Inflammatory macrophage treated with lipopolysaccharide for 4 hours (primary cell): ENCODE measurements around the gene BLOC1S1.
"Not testable (repeated sequence)": the region's sequence is repeated elsewhere in the genome, so short reads cannot be mapped to it uniquely, and the experiment has no call there.

Source experiments
- DNase-seq: peaks from one replicate; pipeline ENCODE4 v3.0.0-alpha.2; 2020

Gene BLOC1S1

GRCh38 chr12:55746174-55746912 is 30.5 kb downstream of the BLOC1S1 start:
- no peak for DNase-seq

GRCh38 chr12:55746913-55747231 is 31.0 kb downstream of the BLOC1S1 start:
- no peak for DNase-seq

- DNase-seq: no peak
Measured at GRCh38 chr12:55748230-55748993, 32.6 kb downstream of the BLOC1S1 start.

DNA sequence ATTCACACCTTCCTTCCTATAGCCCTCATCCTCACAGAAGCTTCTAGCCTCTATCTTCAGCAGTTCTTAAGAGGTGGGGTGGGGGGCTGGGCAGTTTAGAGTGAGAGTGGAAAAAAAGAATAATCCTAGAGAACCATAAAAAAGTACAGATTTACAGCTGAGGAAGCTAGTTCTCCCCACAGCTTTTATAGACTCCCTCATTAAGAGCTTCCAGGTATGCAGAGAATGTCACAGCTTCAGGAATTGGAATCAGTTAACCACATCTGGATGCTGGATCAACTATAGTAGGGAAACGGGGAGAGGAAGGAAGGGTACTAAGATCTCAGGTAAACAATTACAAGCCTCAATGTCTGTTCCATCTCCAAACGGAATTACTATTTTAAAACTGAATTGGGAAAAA is 39.4 kb downstream of the BLOC1S1 start:
- DNase-seq: no peak

- no peak for DNase-seq
Measured at GRCh38 chr12:55757701-55758100, 41.9 kb downstream of the BLOC1S1 start.

- DNase-seq: not testable (repeated sequence)
Measured at GRCh38 chr12:55758575-55758974, 42.7 kb downstream of the BLOC1S1 start.

- no peak for DNase-seq
Measured at GRCh38 chr12:55760663-55761062, 44.8 kb downstream of the BLOC1S1 start.

DNA sequence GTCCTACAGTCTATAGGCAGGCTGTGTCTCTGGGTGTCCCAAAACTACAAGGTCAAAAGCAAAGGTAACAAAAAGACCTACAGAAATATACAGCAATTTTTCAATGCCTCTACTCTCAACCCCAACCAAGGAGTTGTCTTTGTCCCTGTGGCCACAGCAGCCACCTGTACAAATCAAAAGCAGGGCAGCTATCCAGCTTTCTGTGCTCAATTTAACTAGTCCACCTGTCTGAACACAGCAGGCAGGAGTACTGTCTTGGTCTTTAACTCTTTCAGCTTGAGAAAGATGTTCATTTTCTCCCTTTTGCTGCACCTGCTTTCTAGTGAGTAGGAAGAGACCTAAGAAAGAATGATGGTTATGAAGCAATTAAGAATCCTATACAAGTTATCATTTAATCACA is 46.8 kb downstream of the BLOC1S1 start:
- no peak for DNase-seq

- no peak for DNase-seq
Measured at GRCh38 chr12:55765736-55766290, 50.0 kb downstream of the BLOC1S1 start.

DNA sequence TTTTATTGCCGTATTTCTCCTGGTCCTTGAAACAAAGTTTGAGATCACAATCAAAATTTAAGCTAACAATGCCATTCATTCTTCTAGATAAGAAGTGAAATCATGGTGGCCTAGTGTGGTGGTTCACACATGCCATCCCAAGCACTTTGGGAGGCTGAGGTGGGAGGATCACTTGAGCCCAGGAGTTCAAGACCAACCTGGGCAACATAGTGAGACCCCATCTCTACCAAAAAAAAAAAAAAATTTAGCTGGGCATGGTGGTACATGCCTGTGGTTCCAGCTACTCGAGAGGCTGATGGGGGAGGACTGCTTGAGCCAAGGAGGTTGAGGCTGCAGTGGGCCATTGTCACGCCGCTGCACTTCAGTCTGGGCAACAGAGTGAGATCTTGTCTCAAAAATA is 51.3 kb downstream of the BLOC1S1 start:
- no peak for DNase-seq
